ENCODE measurements around the gene MET.
"Not testable (repeated sequence)": the region's sequence is repeated elsewhere in the genome, so short reads cannot be mapped to it uniquely, and the experiment has no call there.

Gene MET

DNA sequence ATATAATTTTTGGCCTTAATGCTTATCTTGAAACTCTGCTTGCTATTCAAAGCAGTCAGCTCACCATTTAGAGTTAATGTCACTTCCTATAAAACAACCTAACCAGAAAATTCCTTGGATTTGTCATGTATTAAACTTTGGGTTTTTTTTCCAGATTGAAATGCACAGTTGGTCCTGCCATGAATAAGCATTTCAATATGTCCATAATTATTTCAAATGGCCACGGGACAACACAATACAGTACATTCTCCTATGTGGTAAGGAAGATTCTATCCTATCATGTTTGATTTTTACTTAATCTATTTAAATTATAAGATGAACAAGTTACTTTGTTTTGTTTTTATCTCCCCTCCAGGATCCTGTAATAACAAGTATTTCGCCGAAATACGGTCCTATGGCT lies 85.3 kb downstream of the MET start:
- no peak for DNase-seq

DNA sequence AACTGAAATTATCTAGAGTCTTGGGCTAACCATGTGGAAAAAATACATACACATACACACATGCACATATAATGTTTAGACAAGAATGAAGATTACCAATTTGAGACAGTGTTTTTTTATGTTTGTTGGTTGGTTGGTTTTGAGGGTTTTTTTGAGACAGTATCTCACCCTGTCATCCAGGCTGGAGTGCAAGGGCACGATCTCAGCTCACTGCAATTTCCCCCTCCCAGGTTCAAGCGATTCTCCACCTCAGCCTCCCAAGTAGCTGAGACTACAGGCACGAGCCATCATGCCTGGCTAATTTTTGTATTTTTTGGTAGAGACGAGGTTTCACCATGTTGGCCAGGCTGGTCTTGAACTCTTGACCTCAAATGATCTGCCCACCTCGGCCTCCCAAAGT lies 87.6 kb downstream of the MET start:
- not testable (repeated sequence) for DNase-seq

DNA sequence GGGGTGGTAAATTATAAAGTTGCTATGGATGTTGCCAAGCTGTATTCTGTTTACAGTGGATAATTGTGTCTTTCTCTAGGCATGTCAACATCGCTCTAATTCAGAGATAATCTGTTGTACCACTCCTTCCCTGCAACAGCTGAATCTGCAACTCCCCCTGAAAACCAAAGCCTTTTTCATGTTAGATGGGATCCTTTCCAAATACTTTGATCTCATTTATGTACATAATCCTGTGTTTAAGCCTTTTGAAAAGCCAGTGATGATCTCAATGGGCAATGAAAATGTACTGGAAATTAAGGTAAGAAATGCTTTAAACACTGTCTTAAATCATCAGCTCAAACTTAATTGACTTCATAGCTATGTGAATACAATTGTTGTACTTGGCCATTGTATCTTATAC lies 91.0 kb downstream of the MET start:
- DNase-seq = no peak

DNA sequence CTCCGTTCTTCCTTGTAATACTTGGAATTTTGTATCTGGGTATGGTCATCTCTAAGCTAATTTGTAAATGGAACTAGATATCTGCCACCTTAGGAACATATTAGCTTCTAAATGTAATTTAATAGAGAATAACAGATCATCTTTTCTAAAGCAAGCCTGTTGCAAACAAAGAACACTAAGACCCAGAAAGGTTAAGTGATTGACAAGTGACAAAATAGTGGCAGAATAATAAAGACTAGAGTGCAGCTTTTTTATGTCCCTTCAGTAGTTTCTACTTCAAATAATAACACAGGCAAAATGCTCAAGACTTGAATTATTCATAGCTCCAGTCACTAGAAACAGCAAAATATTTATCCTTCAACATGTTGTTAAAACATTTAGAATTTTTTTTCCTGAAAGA lies 91.7 kb downstream of the MET start:
- no peak for DNase-seq

DNA sequence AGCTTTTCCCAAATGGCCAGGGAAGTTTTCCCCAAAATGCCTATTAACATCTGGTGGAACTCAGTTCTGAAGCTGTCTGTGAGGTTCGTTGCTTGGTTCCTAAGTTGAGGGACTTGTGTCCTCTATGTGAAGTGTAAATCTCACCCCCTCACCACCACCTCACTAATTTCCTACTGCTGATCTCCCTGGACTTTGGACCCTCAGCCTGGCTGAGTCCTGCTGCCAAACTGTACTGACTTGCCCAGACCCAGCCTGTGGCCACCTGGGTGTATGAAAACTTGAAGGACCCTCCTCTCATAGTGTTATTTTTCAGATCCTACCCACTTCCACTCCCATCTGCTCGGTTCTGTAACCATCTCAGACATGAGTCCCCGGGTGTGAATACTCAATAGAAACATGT lies 94.9 kb downstream of the MET start:
- no peak for DNase-seq

DNA sequence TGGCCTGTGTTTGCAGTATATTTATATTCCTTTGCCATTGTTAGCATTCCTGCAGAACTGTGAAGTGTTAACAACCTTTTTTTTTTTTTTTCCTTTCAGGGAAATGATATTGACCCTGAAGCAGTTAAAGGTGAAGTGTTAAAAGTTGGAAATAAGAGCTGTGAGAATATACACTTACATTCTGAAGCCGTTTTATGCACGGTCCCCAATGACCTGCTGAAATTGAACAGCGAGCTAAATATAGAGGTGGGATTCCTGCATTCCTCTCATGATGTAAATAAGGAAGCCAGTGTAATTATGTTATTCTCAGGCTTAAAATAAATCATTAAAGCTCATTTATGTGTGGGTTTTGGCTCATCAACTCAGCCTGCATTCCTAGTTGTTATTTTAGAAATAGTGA lies 97.5 kb downstream of the MET start:
- no peak for DNase-seq

DNA sequence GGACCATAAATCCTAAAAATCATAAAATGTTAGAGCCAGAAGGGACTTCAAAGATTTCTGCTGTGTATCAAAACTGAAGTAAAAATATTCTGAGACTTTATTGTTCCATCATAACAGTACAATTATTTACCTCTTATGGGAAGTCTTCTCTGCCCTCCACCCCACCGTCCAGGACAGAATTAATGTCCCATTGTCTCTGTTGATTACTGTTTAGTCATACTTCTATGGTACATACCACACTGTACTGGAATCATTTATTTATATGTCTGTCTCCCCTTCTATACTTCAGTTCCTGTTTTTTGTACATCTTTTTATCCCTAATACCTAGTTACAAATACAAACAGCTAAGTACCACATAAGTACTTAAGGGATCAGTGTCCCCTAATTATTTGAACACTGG lies 98.9 kb downstream of the MET start:
- no peak for DNase-seq

DNA sequence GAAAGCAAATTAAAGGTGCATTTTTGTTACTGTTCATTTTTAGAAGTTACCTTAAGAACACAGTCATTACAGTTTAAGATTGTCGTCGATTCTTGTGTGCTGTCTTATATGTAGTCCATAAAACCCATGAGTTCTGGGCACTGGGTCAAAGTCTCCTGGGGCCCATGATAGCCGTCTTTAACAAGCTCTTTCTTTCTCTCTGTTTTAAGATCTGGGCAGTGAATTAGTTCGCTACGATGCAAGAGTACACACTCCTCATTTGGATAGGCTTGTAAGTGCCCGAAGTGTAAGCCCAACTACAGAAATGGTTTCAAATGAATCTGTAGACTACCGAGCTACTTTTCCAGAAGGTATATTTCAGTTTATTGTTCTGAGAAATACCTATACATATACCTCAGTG lies 99.6 kb downstream of the MET start:
- DNase-seq = no peak

DNA sequence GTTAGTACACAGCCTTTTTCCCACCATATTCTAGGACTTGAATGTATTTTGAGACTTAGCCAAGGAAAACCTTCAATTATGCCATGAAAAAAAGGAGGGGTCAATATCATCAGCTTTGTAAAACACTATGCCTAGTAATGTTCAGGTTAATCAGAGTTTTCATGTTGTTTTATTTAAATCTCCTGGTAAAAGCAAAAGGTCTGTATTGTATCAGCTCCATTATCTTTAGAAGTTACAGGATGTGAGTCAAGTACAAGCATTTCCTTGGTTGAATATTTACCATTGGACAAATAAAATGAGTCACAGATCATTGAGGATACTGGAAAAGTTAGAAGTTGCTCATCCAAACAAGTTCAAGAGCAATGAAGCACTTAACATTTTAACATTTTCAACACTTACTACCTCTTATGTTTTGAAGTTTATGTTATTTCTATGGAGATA lies 100.4 kb downstream of the MET start:
- no peak for DNase-seq

DNA sequence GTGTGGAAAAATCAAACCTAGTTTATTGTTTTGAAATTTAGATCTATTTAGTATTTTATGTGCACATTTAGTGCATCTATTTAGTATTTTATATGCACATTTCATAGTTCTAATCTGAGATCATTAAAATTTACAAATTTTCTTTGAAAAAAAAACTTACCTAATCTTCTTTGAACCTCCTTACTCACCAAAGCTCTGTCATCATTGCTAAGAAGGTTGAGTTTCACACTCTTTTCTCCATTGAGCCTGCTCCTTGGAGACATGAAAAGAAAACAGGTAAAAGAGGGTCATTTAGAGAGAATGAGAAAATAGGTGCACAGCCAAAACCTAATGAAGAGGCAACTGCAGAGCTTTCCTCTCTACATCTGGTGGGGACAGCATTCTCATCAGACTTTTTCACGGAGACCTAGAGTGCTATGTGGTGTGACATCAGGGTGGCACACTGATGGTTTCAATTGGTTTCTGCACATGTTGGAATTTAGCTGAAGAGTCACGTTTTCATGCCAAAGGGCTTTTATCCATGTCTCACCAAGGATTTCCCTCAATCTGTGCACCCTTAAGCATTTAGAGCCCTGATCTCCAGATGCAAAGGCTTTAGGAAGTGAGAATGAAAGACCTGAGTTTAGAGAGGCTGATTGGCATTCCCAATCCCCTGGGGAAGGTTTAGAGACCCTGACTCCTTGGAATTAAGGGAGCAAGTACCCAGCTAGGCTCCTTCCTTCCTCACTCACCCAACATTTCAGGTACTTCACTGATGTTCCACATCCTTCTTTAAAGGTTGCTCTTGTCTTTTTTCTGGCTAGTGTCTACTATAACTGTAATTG lies 101.1 kb downstream of the MET start:
- no peak for DNase-seq

DNA sequence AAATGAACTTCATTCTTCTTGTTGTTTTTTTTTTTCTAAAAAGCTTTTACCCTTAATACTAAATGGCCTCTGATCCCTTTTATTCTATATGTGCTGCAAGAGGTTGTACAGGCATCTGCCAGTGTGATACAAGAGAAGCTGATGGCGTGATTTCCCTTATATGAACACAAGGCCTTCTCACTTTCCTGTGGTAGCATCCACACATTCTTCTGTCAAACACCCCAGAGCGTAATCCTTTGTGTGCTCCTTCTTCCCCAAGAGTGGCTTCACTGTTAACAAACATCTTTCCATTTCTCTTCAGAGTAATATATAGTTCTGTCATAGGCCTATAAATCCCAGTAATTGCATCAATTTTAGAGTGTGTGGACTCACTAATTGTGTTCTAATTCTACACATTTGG lies 104.0 kb downstream of the MET start:
- no peak for DNase-seq

DNA sequence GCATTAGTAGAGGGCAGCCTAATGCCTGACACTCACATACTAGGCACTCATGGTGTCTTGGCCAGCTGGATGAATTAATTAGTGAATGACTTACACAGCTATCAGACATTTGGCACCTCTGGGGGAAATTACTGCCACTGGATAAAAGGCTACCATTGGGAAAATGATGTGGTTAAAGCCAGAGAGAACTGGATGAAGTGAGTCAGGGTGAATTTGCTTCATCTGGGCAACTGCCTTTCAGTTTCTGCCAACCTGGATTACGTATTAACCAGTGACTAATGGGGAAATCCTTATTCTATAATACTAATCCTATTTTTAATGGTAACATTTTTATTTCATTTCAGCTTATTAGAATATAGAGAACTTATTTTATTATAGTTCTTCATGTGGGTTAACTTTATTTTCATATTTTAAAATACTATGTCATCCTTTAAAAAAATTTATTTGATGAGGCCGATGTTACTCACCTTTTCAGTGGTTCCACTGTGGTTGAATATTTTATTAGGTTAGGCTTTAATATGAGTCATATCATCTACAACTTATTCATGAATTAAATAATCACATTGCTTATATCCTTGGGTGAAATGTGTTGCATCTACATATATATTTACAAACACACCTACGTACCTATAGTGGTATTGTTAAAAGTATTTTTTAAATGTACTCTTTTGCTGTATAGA lies 104.8 kb downstream of the MET start:
- no peak for DNase-seq

DNA sequence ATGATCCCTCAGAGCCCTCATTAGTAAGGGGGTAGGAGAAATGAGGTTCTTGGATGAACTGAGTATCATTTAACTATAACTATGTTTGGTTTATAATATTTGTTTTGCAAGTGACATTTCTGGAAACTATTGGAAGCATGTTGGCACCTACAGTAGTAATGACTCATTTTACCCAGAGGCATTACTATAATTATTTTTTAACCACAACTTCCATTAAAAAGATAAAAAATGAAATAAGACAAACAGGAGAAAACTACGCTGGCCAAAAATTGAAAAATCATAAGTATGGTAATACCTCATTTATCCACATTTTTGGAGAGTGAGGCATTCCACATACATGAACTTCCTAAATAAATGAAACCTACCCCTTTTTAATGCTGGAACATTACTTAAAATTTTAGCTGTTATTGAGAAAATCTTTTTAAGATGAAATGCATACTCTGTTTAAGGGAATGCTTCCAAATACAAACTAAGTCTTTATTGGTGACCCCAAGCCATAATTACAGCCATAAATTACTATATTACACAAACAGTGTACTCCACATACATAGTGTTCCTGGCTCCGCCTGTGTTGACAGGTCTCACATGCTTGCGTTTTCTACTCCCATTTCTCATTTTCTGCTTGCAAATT lies 105.8 kb downstream of the MET start:
- no peak for DNase-seq

DNA sequence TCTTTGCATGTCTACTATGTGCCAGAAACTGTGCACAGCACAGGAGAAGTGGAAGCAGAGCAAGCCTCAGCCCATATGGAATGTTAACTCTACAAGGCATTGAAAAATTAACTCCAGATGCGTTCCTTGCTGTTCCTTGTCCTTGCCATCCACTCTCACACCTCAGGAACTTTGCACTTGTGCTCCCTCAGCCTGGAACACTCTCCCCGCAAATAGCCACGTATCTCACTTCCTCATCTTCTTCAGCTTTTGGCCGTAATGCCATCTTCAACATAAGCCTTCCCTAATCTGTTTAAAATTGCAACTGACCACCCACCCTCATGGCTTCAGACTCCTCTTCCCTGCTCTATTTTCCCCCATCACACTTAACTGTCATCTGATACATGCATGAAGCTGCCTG lies 107.2 kb downstream of the MET start:
- no peak for DNase-seq

DNA sequence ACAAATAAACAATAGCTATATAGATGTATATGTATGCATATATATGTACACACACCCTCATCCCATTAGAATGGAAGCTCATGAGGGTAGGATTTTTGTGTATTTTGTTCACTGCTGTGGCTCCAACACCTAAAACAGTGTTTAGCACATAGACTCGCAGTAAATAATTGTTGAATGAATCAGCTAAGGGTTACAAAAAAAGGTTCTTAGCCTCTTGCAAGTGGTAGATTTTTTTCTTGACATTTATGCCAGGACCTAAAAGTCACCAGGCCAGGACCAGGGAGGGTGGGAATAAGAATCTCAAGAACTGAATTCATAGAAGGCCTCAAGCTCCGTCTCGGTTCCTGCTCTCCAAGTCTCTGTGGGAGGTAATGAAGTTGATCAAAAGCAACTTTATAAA lies 107.9 kb downstream of the MET start:
- no peak for DNase-seq

DNA sequence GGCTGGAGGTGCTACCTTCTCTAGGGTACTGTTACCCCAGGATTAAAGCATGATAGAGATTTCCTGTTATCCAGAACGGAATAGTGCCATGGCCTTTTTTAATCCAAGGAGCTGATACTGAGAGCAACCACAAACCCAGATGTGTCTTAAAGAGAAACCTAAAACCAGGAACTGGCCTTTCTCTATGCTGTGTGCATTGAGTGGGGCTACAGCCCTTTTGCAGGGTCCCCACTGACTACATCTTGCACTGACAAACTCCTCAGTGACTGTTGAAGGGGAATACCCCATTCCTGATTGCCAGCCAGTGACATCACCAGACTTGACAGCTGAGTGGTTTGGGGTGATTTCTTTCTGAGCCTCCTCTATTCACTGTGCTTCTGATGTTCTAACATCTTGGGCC lies 108.5 kb downstream of the MET start:
- no peak for DNase-seq

DNA sequence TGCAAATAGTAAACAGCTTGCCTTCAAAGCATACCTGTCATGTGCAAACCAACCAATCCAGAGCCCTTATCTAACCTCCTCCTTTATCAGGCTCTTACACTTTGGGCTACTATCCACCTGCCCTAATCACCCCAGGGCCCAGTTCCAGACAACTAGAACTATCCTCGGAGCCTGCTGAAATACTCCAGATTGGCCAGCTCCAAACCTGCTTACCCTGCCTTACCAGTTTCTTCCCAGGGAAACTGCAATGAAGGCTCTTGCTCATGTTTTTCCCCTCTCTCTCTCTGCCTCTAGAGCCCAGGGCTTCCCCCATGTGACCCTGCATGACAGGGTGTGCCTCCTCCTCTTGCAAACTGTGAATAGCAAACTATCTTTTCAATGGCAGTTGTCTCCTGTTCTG lies 109.0 kb downstream of the MET start:
- DNase-seq = no peak

DNA sequence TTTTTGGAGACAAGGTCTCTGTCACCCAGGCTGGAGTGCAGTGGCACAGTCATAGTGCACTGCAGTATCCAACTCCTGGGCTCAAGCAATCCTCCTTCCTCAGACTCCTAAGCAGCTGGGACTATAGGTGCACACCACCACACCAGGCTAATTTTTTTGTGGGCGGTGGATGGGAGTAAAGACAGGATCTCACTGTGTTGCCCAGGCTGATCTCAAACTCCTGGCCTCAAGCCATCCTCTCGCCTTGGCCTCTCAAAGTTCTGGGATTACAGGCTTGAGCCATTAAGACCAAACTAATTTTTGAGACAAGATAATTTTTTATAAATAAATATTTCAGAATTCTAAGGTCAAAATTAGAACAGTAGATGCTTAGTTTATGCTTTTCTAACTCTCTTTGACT lies 109.6 kb downstream of the MET start:
- no peak for DNase-seq

DNA sequence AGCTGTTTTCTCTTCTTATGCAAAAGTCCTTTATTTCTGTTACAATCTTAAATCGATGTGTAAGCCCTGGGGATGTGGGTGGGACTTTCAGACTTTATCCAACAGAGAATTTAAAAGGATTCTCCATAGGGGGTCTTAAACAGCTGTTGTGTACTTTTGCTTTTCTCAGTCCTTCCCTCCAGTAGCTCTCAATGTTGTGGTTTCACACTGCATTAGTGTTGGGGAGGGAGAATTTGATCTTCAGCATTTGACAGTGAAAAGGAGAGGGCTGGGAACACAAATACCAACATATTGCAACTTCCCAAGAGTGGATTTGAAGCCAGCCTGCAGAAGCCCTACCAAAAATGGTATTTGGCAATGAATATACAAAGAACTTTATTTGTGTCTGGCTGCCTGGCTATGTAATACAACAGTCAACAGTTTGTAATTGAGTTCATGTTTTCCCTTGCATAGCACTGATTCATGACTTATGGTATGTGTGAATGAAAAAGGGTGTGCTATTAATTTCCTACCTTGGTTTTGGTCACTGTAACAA lies 110.2 kb downstream of the MET start:
- no peak for DNase-seq

DNA sequence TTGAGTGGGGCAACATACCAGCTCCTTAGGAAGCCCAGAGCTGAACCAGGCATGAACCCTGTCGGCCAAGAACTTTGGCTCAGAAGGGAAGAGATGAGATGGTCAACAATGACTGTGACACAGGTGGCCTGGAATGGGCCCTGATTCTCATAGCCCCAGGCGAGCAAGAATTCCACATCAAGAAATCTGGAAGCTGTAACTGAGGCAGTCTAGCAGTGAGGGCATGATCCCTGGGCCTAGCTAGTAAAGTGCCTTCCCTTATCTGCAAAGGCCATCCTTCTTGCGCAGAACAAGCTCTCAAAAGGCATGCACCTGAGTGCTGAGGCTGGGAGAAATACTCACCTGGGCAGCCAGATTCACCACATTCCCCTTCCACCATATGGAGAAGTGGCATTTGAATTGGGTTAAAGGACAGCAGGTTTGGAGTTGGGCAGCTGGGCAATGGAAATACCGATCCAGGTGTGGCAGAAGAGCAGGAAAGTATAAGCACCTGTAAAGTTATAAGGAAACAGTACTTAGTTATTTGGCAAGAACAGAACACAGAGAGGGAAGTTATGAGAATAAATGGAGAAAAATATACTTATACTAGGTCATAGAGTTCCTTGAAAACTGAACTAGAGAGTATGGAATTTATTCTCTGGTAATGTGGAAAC lies 111.8 kb downstream of the MET start:
- no peak for DNase-seq

DNA sequence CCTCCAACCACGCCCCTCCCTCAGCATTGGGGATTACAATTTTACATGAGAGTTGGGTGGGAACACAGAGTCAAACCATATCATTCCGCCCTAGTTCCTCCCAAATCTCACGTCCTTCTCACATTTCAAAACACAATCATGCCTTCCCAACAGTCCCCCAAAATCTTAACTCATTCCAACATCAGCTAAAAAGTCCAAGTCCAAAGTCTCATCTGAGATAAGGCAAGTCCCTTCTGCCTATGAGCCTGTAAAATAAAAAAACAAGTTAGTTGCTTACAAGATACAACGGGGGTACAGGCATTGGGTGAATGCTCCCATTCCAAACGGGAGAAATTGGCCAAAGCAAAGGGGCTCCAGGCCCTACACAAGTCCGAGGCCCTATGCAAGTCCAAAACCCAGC lies 112.7 kb downstream of the MET start:
- DNase-seq = no peak

DNA sequence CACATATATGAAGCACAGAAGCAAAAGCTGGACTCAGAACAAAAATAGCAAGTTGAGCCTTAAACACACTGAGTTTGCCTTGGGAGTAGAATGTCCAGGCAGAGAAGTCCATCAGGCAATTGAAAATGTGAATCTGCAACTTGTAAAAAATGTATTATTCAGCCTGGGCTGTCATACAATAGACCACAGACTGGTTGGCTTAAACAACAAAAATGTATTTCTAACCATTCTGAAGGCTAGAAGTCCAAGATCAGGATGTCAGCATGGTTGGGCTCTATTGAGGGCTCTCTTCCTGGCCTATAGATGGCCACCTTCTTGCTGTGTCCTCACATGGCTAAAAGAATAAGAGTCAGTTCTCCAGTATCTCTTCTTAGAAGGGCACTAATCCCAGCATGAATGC lies 113.8 kb downstream of the MET start:
- DNase-seq = no peak

DNA sequence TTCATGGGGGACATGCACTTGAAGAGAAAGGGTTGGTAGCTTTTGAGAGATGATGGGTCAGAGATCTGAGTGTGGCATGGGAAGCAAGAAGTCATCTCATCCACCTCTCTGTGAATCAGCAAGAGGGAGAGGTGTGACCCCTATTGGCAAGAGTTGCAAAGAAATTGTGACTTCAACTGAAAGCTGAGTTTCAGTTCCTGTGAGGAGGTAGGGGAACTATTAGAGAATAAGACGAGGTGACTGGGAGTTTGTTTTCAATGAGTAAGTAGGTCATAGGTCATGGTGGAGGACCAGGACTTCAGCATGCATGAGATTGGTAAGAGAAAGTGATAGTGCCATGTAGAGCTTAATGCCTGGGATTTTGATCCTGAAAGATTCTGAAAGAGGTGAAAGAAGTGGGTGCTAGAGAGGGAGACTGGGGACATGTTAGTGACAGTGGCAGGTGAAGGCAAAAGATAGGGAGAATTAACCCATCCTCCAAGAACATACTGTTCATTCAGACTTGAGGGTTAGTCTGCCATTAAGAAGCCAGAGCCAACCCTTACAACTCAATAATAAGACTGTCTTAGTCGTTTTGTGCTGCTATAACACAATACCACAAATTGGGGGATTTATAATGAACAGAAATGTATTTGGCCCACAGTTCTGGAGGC lies 114.9 kb downstream of the MET start:
- DNase-seq = no peak

Measured in right forelimb (tissue), 1 donor.